PC-9 (cell line): ENCODE results near the gene ADM5. TPM values are rescaled to one million over a fixed set of nuclear protein-coding genes. Genes with fewer than 3 reads are reported as not detected.

Experiments used
- BruUV-seq: library from RNA; stranded (reverse); fragments of 400-500 nt; replicated peaks from 2 replicates; lab custom pipeline; 2021; lab: Mats Ljungman, UMichigan
- CTCF ChIA-PET: fragments of 300-600 bp; sonication (Branson Sonifier 250); formaldehyde crosslinking; loops from one replicate; lab custom pipeline; 2022; ENCODE audit warnings: antibody characterized with exemption; lab: Charles Lee
- POLR2A ChIA-PET: fragments of 300-600 bp; sonication (Branson Sonifier 250); formaldehyde crosslinking; loops from one replicate; lab custom pipeline; 2022; ENCODE audit warnings: antibody characterized with exemption; ENCODE audit not compliant: unreplicated experiment; lab: Charles Lee
- DNase-seq, 2 experiments: peaks; one replicate each; pipeline versions ENCODE4 v3.0.0 to v3.0.0-alpha.2; 2015 to 2022; ENCODE audit warnings: mixed read lengths in 1 of 2
- H2AFZ ChIP-seq: fragments of 200-600 bp; sonication (generic); 2 replicates; pipeline ENCODE4 v1.8.1; 2017; ENCODE audit warnings: antibody characterized with exemption
- H3F3A ChIP-seq: fragments of 200-600 bp; sonication (generic); 2 replicates; pipeline ENCODE4 v1.8.1; 2017; ENCODE audit warnings: antibody characterized with exemption, mild to moderate bottlenecking, low read depth; ENCODE audit not compliant: insufficient read depth
- H3K27ac ChIP-seq: fragments of 200-600 bp; sonication (generic); 2 replicates; pipeline ENCODE4 v1.6.1; 2016; ENCODE audit warnings: mixed run types
- H3K27me3 ChIP-seq: fragments of 200-600 bp; sonication (generic); 2 replicates; pipeline ENCODE4 v1.6.1; 2016; ENCODE audit warnings: low read depth, mixed run types; ENCODE audit not compliant: insufficient read depth
- H3K36me3 ChIP-seq: fragments of 200-600 bp; sonication (generic); 2 replicates; pipeline ENCODE4 v1.6.1; 2016; ENCODE audit warnings: low read depth, mixed run types
- H3K4me1 ChIP-seq: fragments of 200-600 bp; sonication (generic); replicated peaks from 2 replicates; pipeline ENCODE4 v1.6.1; 2016; ENCODE audit warnings: mixed run types; ENCODE audit not compliant: insufficient read depth
- H3K4me2 ChIP-seq: fragments of 200-600 bp; sonication (generic); 2 replicates; pipeline ENCODE4 v1.6.1; 2017; ENCODE audit warnings: mixed run types
- H3K4me3 ChIP-seq: fragments of 200-600 bp; sonication (generic); 2 replicates; pipeline ENCODE4 v1.6.1; 2016; ENCODE audit warnings: mixed run types
- H3K79me2 ChIP-seq: fragments of 200-600 bp; sonication (generic); 2 replicates; pipeline ENCODE4 v1.6.1; 2017; ENCODE audit warnings: low read depth, mixed run types
- H3K9me2 ChIP-seq: fragments of 200-600 bp; sonication (generic); 2 replicates; pipeline ENCODE4 v1.8.1; 2017; ENCODE audit warnings: mild to moderate bottlenecking; ENCODE audit not compliant: insufficient read depth
- H3K9me3 ChIP-seq: fragments of 200-600 bp; sonication (generic); 2 replicates; pipeline ENCODE4 v1.8.1; 2016; ENCODE audit warnings: low read depth; ENCODE audit not compliant: insufficient read depth
- H4K20me1 ChIP-seq: fragments of 200-600 bp; sonication (generic); 2 replicates; pipeline ENCODE4 v1.8.1; 2017; ENCODE audit not compliant: insufficient read depth
- EZH2 ChIP-seq: fragments of 200-600 bp; sonication (generic); IDR thresholded peaks from 2 replicates; pipeline ENCODE4 v1.8.0; 2017; ENCODE audit warnings: antibody characterized with exemption, low read depth
- intact Hi-C: fragments of 100-400 bp; cut with micrococcal nuclease; formaldehyde crosslinking; loops from one replicate; pipeline ENCODE4 v1.10.0; 2022; ENCODE audit not compliant: unreplicated experiment
- total RNA-seq: library from RNA; stranded (reverse); gene quantifications from 2 replicates; pipeline ENCODE4 v1.2.3, GENCODE V29; 2021
- TF ChIP-seq, protein P1 (sequence below): fragments of 200-600 bp; sonication (generic); conservative IDR thresholded peaks from 2 replicates; pipeline ENCODE4 v1.6.1; 2017; ENCODE audit warnings: mixed run types, antibody characterized with exemption, mild to moderate bottlenecking, moderate library complexity

ADM5 gene
- total RNA-seq, 1 experiment from 2014 or later = 14.2 TPM

DNA sequence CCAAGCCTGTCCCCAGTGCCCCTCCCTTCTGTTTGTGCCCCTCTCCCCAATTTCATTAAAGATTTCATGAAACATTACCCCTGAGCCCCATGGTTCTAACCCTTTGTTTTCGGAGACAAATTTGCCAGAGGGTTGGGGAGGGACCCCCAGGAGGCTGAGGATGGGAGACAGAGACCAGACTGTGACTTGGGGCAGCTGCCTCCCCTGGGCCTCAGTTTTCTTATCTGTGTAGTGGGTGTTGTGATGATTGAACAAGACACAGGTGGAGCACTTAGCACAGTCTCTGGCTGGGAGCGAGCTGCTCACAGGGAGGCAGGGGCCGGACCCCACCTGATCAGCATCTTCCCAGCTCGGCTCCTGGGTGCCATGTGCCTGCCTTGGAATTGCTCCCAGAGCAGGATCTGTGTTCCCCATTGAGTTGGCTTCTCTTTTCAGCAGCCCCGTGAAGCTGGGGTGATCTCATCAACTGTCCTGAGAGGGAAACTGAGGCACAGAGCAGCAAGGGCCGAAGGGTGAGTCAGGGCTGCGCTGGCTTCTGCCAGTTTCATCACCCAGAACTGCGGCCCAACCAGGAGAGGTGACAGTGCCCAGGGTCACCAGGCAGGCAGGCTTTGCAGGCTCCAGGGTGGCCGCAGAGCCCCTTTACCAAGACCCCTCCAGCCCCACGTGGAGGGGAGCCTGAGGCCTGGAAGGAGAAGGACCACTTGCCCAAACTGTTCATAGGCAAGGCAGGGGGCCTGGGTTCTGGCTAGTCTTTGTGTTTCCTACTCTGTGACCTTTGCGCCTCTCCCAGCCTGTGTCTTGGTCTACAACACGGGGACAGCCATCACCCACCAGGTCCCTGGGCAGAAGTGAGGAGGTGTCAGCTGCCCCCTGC lies 30.6 kb upstream of the ADM5 start:
- H3K4me2 ChIP-seq = no peak overlapping the region
- peaks cover 57% of the 10 kb centered on the region for H3F3A ChIP-seq
- DNase-seq = no peak
- no peaks in the 10 kb centered on the region for H3K27me3 ChIP-seq
- POLR2A ChIA-PET = no interaction called here
- no peaks in the 10 kb centered on the region for H3K9me3 ChIP-seq
- peaks cover 7% of the 10 kb centered on the region for H3K4me1 ChIP-seq
- H2AFZ ChIP-seq = no peak overlapping the region
- H3K4me3 ChIP-seq = no peak overlapping the region
- H3K9me2 ChIP-seq = no peaks in the 10 kb centered on the region
- CTCF ChIA-PET = no interaction called here
- intact Hi-C loops = no loop called here
- BruUV-seq = no TSS peak
- peaks cover 27% of the 10 kb centered on the region for H3K36me3 ChIP-seq
- peaks cover 15% of the 10 kb centered on the region for H3K79me2 ChIP-seq
- no peak for TF ChIP-seq EZH2
- TF ChIP-seq, protein P1, sequence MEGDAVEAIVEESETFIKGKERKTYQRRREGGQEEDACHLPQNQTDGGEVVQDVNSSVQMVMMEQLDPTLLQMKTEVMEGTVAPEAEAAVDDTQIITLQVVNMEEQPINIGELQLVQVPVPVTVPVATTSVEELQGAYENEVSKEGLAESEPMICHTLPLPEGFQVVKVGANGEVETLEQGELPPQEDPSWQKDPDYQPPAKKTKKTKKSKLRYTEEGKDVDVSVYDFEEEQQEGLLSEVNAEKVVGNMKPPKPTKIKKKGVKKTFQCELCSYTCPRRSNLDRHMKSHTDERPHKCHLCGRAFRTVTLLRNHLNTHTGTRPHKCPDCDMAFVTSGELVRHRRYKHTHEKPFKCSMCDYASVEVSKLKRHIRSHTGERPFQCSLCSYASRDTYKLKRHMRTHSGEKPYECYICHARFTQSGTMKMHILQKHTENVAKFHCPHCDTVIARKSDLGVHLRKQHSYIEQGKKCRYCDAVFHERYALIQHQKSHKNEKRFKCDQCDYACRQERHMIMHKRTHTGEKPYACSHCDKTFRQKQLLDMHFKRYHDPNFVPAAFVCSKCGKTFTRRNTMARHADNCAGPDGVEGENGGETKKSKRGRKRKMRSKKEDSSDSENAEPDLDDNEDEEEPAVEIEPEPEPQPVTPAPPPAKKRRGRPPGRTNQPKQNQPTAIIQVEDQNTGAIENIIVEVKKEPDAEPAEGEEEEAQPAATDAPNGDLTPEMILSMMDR = no peak
- no peak overlapping the region for H3K27ac ChIP-seq
- H4K20me1 ChIP-seq = peaks cover 51% of the 10 kb centered on the region

DNA sequence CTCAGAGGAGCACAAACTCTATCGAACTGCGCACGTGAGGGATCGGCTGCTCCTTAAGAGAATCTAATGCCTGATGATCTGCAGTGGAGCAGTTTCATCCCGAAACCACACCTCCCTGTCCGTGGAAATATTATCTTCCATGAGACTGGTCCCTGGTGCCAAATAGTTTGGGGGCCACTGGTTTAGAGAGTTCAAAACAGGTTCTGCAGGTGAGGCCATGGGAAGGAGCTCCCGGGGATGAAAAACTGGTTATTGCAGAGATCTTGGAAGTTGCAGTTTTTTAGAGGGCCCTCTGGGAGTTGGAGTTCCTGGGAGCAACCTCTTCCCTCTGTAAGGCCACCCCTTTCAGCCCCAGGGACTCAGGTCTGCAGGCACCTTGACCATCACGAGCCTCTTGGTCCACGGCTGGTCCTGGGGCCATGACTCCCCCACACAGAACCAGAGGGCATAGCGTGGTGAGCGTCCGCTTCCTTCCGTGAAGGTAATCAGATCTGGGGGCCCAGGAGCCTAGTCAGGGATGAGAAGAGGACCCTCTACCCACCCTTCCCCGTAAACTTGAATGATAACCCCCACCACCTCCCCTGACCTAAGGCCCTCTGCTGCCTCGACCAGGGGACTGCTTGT lies 28.9 kb upstream of the ADM5 start:
- H3F3A ChIP-seq = peaks cover 68% of the 10 kb centered on the region
- no peaks in the 10 kb centered on the region for H3K27me3 ChIP-seq
- H3K36me3 ChIP-seq = peaks cover 14% of the 10 kb centered on the region
- no peak overlapping the region for H3K4me2 ChIP-seq
- POLR2A ChIA-PET = interaction anchor here (0.7 kb wide), 1 partner anchor 16 kb away, joined by 5 read pairs; no protein-coding TSS in a partner anchor
- no peak for TF ChIP-seq EZH2
- TF ChIP-seq, protein P1 = no peak
- intact Hi-C loops = no loop called here
- no peaks in the 10 kb centered on the region for H3K9me2 ChIP-seq
- CTCF ChIA-PET = no interaction called here
- peaks cover 27% of the 10 kb centered on the region for H3K79me2 ChIP-seq
- peak in 1 of 2 experiments; percentile 54 for DNase-seq
- H2AFZ ChIP-seq = no peak overlapping the region
- no TSS peak for BruUV-seq
- peaks cover 12% of the 10 kb centered on the region for H3K4me1 ChIP-seq
- no peak overlapping the region for H3K4me3 ChIP-seq
- no peaks in the 10 kb centered on the region for H3K9me3 ChIP-seq
- H4K20me1 ChIP-seq = peaks cover 44% of the 10 kb centered on the region
- peak overlapping the region; percentile 40; the same call in 1 of the 2 replicates for H3K27ac ChIP-seq

DNA sequence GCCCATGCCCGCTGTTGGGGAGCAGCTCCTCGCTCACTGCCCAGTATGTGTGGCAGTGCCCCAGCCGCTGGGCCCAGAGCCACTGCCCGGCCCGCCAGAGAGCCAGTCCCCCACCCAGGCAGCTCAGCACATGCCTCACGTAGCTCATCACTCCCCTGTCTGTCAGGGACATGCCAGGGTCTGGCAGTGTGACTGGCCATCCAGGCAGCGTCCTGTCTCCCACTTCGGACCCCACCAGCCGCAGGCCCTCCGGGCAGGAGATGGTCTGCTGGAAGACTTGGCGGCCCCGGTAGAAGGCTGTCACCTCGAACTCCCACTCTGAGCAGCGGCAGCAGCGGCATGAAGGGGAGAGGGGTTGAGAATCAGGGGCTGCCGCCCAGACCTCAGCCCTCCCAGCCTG lies 27.4 kb upstream of the ADM5 start:
- Histone ChIP-seq H4K20me1 (peaks cover 36% of the 10 kb centered on the region), H3K27me3 (no peaks in the 10 kb centered on the region), H3K9me2 (no peaks in the 10 kb centered on the region), H3K9me3 (no peaks in the 10 kb centered on the region), H3K4me1 (peaks cover 17% of the 10 kb centered on the region), H3F3A (peaks cover 64% of the 10 kb centered on the region), H3K79me2 (peaks cover 40% of the 10 kb centered on the region), H3K27ac (no peak overlapping the region), H3K4me3 (no peak overlapping the region), H2AFZ (no peak overlapping the region), H3K36me3 (peaks cover 14% of the 10 kb centered on the region), H3K4me2 (no peak overlapping the region)
- CTCF ChIA-PET = interaction anchor here (0.7 kb wide), 1 partner anchor 16 kb away, joined by 5 read pairs; no protein-coding TSS in a partner anchor
- no TSS peak for BruUV-seq
- POLR2A ChIA-PET = interaction anchor here (0.5 kb wide), 1 partner anchor 21 kb away, joined by 3 read pairs; no protein-coding TSS in a partner anchor
- intact Hi-C loops = no loop called here
- TF ChIP-seq, protein P1 = no peak
- no peak for TF ChIP-seq EZH2
- no peak for DNase-seq
